Measurements from ENCODE around the gene MUS81. TPM values are rescaled to one million over a fixed set of nuclear protein-coding genes. Genes with fewer than 3 reads are reported as not detected.

MUS81 gene
- total RNA-seq, 2 experiments from 2014 or later, result 102 to 130 TPM

GRCh38 chr11:65870307-65870658, 10.1 kb downstream of the MUS81 start:
- no peak for DNase-seq (ENCODE audit: low spot score)
- H3K4me1 ChIP-seq (ENCODE audit: insufficient read depth, low read length, poor library complexity, severe bottlenecking), result peaks cover 35% of the 10 kb centered on the region
- H4K20me1 ChIP-seq (ENCODE audit: insufficient read depth, low read length), result no peaks in the 10 kb centered on the region
- no peak overlapping the region for H2AFZ ChIP-seq (ENCODE audit: low read length)
- no peaks in the 10 kb centered on the region for H3K9me3 ChIP-seq (ENCODE audit: low read length)
- ChIA-PET CTCF (ENCODE audit: unreplicated experiment) (interaction anchor here (1.3 kb wide), 1 partner anchor 11 kb away, joined by 4 read pairs; the partner anchor contains the start of gene MUS81), POLR2A (interaction anchor here (0.8 kb wide), 1 partner anchor 20 kb away, joined by 3 read pairs; the partner anchor contains the start of gene CCDC85B)
- H3K4me2 ChIP-seq (ENCODE audit: low read length), result no peak overlapping the region
- H3K79me2 ChIP-seq (ENCODE audit: insufficient read depth, low read depth, low read length), result no peaks in the 10 kb centered on the region
- no peaks in the 10 kb centered on the region for H3K9me2 ChIP-seq (ENCODE audit: insufficient read depth, low read length)
- intact Hi-C loops (cut with micrococcal nuclease; ENCODE audit: unreplicated experiment), result no loop called here
- no peak overlapping the region for H3K4me3 ChIP-seq (ENCODE audit: low read depth, low read length, poor library complexity, severe bottlenecking)
- TF ChIP-seq, protein P1, sequence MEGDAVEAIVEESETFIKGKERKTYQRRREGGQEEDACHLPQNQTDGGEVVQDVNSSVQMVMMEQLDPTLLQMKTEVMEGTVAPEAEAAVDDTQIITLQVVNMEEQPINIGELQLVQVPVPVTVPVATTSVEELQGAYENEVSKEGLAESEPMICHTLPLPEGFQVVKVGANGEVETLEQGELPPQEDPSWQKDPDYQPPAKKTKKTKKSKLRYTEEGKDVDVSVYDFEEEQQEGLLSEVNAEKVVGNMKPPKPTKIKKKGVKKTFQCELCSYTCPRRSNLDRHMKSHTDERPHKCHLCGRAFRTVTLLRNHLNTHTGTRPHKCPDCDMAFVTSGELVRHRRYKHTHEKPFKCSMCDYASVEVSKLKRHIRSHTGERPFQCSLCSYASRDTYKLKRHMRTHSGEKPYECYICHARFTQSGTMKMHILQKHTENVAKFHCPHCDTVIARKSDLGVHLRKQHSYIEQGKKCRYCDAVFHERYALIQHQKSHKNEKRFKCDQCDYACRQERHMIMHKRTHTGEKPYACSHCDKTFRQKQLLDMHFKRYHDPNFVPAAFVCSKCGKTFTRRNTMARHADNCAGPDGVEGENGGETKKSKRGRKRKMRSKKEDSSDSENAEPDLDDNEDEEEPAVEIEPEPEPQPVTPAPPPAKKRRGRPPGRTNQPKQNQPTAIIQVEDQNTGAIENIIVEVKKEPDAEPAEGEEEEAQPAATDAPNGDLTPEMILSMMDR (conservative IDR thresholded peaks at IDR 0.05; ENCODE audit: low read length), result no peak
- TF ChIP-seq EZH2phosphoT487 (IDR thresholded peaks at IDR 0.05; ENCODE audit: borderline replicate concordance, low read depth, low read length), result no peak
- no TSS peak for BruUV-seq (replicated peaks)
- H3K36me3 ChIP-seq (ENCODE audit: insufficient read depth, low read length), result peaks cover 21% of the 10 kb centered on the region; the same call in 1 of the 2 replicates
- H3K27ac ChIP-seq (ENCODE audit: low read depth, low read length, poor library complexity, severe bottlenecking), result no peak overlapping the region

GRCh38 chr11:65870706-65871681, 10.8 kb downstream of the MUS81 start:
- H2AFZ ChIP-seq (ENCODE audit: low read length), result no peak overlapping the region
- CTCF ChIA-PET (ENCODE audit: unreplicated experiment), result no interaction called here

More at GRCh38 chr11:65870706-65871681, 10.8 kb downstream of the MUS81 start:
- no peak for TF ChIP-seq EZH2phosphoT487 (IDR thresholded peaks at IDR 0.05; ENCODE audit: borderline replicate concordance, low read depth, low read length)
- TF ChIP-seq, protein P1 (conservative IDR thresholded peaks at IDR 0.05; ENCODE audit: low read length), result no peak
- Histone ChIP-seq H3K79me2 (ENCODE audit: insufficient read depth, low read depth, low read length) (no peaks in the 10 kb centered on the region), H3K4me3 (ENCODE audit: low read depth, low read length, poor library complexity, severe bottlenecking) (no peak overlapping the region), H3K36me3 (ENCODE audit: insufficient read depth, low read length) (peaks cover 14% of the 10 kb centered on the region; the same call in 1 of the 2 replicates), H4K20me1 (ENCODE audit: insufficient read depth, low read length) (no peaks in the 10 kb centered on the region), H3K27ac (ENCODE audit: low read depth, low read length, poor library complexity, severe bottlenecking) (no peak overlapping the region), H3K9me3 (ENCODE audit: low read length) (no peaks in the 10 kb centered on the region), H3K4me2 (ENCODE audit: low read length) (peak overlapping the region; percentile 8; the same call in 1 of the 2 replicates), H3K9me2 (ENCODE audit: insufficient read depth, low read length) (no peaks in the 10 kb centered on the region), H3K4me1 (ENCODE audit: insufficient read depth, low read length, poor library complexity, severe bottlenecking) (peaks cover 35% of the 10 kb centered on the region)
- POLR2A ChIA-PET, result interaction anchor here (0.6 to 1.8 kb wide), 6 partner anchors 14 to 232 kb away, joined by 3 to 6 read pairs (median 3); partner anchors contain the start of gene CCDC85B
- DNase-seq (ENCODE audit: low spot score), result peak; percentile 39
- BruUV-seq (replicated peaks), result no TSS peak
- intact Hi-C loops (cut with micrococcal nuclease; ENCODE audit: unreplicated experiment), result no loop called here
